ENCODE measurements around the gene CX3CL1.

Gene CX3CL1

GRCh38 chr16:57372372-57373116, at the start of gene CX3CL1:
Gene CX3CL1 (plus strand): TSS chr16:57372490. CDS start chr16:57372569, 79 bp downstream.
- in situ Hi-C loops (cut with MboI; ENCODE audit: low pct_unique_long_range_greater_than_20kb, low sequenced_read_pairs, unreplicated experiment): loop anchor here (10.0 kb wide), 1 partner anchor 68 kb away; no protein-coding TSS in a partner anchor
- TF ChIP-seq CTCF (IDR thresholded peaks at IDR 0.05; ENCODE audit: extremely low read depth, insufficient read depth, missing control alignments): no peak
- no peak for DNase-seq (ENCODE audit: low spot score)

- in situ Hi-C loops (cut with MboI; ENCODE audit: low pct_unique_long_range_greater_than_20kb, low sequenced_read_pairs, unreplicated experiment): no loop called here
- no peak for DNase-seq (ENCODE audit: low spot score)
- no peak for TF ChIP-seq CTCF (IDR thresholded peaks at IDR 0.05; ENCODE audit: extremely low read depth, insufficient read depth, missing control alignments)
Measured at GRCh38 chr16:57324749-57325148, 47.5 kb upstream of the CX3CL1 start.

- in situ Hi-C loops (cut with MboI; ENCODE audit: low pct_unique_long_range_greater_than_20kb, low sequenced_read_pairs, unreplicated experiment): no loop called here
- no peak for TF ChIP-seq CTCF (IDR thresholded peaks at IDR 0.05; ENCODE audit: extremely low read depth, insufficient read depth, missing control alignments)
- no peak for DNase-seq (ENCODE audit: low spot score)
Measured at GRCh38 chr16:57325458-57325857, 46.8 kb upstream of the CX3CL1 start.

- in situ Hi-C loops (cut with MboI; ENCODE audit: low pct_unique_long_range_greater_than_20kb, low sequenced_read_pairs, unreplicated experiment): no loop called here
- no peak for TF ChIP-seq CTCF (IDR thresholded peaks at IDR 0.05; ENCODE audit: extremely low read depth, insufficient read depth, missing control alignments)
- DNase-seq (ENCODE audit: low spot score): no peak
Measured at GRCh38 chr16:57329718-57330327, 42.5 kb upstream of the CX3CL1 start.

- no peak for DNase-seq (ENCODE audit: low spot score)
- TF ChIP-seq CTCF (IDR thresholded peaks at IDR 0.05; ENCODE audit: extremely low read depth, insufficient read depth, missing control alignments): no peak
- in situ Hi-C loops (cut with MboI; ENCODE audit: low pct_unique_long_range_greater_than_20kb, low sequenced_read_pairs, unreplicated experiment): no loop called here
Measured at GRCh38 chr16:57331355-57331754, 40.9 kb upstream of the CX3CL1 start.

- in situ Hi-C loops (cut with MboI; ENCODE audit: low pct_unique_long_range_greater_than_20kb, low sequenced_read_pairs, unreplicated experiment): no loop called here
- no peak for TF ChIP-seq CTCF (IDR thresholded peaks at IDR 0.05; ENCODE audit: extremely low read depth, insufficient read depth, missing control alignments)
- no peak for DNase-seq (ENCODE audit: low spot score)
Measured at GRCh38 chr16:57333402-57333801, 38.9 kb upstream of the CX3CL1 start.
